Fibroblast of lung (primary cell): Measurements from ENCODE around the gene RAB11FIP3. TPM values are rescaled to one million over a fixed set of nuclear protein-coding genes. Genes with fewer than 3 reads are reported as not detected.

Experiments used
- DNase-seq, 2 donors: peaks; one replicate each; pipeline versions ENCODE4 v3.0.0 to v3.0.0-alpha.2; 2010; ENCODE audit warnings: low read depth in 2 of 2
- H2AFZ ChIP-seq: 2 replicates; pipeline ENCODE4 v1.5.1; 2012; ENCODE audit warnings: low read length, control low read depth, inconsistent platforms
- H3K27ac ChIP-seq: 2 replicates; pipeline ENCODE4 v1.5.1; 2011; ENCODE audit warnings: low read length, control low read depth; ENCODE audit not compliant: insufficient read depth
- H3K27me3 ChIP-seq: 2 replicates; pipeline ENCODE4 v1.5.1; 2011; ENCODE audit warnings: mild to moderate bottlenecking, low read length; ENCODE audit not compliant: control insufficient read depth, insufficient read depth
- H3K36me3 ChIP-seq: 2 replicates; pipeline ENCODE4 v1.5.1; 2011; ENCODE audit warnings: low read length; ENCODE audit not compliant: control insufficient read depth, insufficient read depth
- H3K4me1 ChIP-seq: 2 replicates; pipeline ENCODE4 v1.5.1; 2011; ENCODE audit warnings: low read length; ENCODE audit not compliant: control insufficient read depth, insufficient read depth; ENCODE audit errors: extremely low read depth
- H3K4me2 ChIP-seq: 2 replicates; pipeline ENCODE4 v1.5.1; 2011; ENCODE audit warnings: low read length, control low read depth; ENCODE audit not compliant: insufficient read depth; ENCODE audit errors: extremely low read depth
- H3K4me3 ChIP-seq, 4 experiments: fragments of 200-600 bp in 1 of 4; sonication (generic) in 1 of 4; replicated peaks in 1 of 4; 2 replicates each; pipeline ENCODE4 v1.5.1; 2011 to 2016; ENCODE audit warnings: low read length in 4 of 4, low read depth in 3 of 4, mild to moderate bottlenecking in 3 of 4, control low read depth in 2 of 4, inconsistent platforms in 1 of 4, mixed read lengths in 1 of 4; ENCODE audit not compliant: insufficient read depth in 1 of 4; ENCODE audit errors: control extremely low read depth in 1 of 4
- H3K79me2 ChIP-seq: 2 replicates; pipeline ENCODE4 v1.5.1; 2012; ENCODE audit warnings: mild to moderate bottlenecking, low read length, inconsistent platforms; ENCODE audit not compliant: control insufficient read depth, insufficient read depth
- H3K9ac ChIP-seq: 2 replicates; pipeline ENCODE4 v1.5.1; 2011; ENCODE audit warnings: mild to moderate bottlenecking, low read length, control low read depth; ENCODE audit not compliant: insufficient read depth
- H3K9me3 ChIP-seq: 2 replicates; pipeline ENCODE4 v1.5.1; 2012; ENCODE audit warnings: low read depth, low read length; ENCODE audit not compliant: control insufficient read depth, insufficient read depth
- H4K20me1 ChIP-seq: 2 replicates; pipeline ENCODE4 v1.5.1; 2011; ENCODE audit warnings: low read length; ENCODE audit not compliant: control insufficient read depth, insufficient read depth; ENCODE audit errors: extremely low read depth
- CTCF ChIP-seq, 2 donors: IDR thresholded peaks in 1 of 2; conservative IDR thresholded peaks in 1 of 2; 1 replicate in 1 of 2; 2 replicates in 1 of 2; pipeline ENCODE4 v1.5.1; 2011 to 2012; ENCODE audit warnings: low read length in 2 of 2, control low read depth in 1 of 2, inconsistent platforms in 1 of 2, low read depth in 1 of 2, mild to moderate bottlenecking in 1 of 2
- EZH2 ChIP-seq: IDR thresholded peaks from 2 replicates; pipeline ENCODE4 v1.5.1; 2012; ENCODE audit warnings: low read length, control low read depth, mild to moderate bottlenecking; ENCODE audit errors: missing control alignments
- polyA plus RNA-seq, 2 donors: library from polyadenylated mRNA; depleted of rRNA in 1 of 2; stranded (reverse) in 1 of 2; unstranded in 1 of 2; fragments of >200 nt; gene quantifications; 2 replicates each; pipeline ENCODE4 v1.2.1, GENCODE V29; 2011 to 2012; ENCODE audit warnings: missing spikeins in 1 of 2
- total RNA-seq: library from RNA; depleted of rRNA; stranded (reverse); fragments of >200 nt; gene quantifications from 2 replicates; pipeline ENCODE4 v1.2.1, GENCODE V29; 2014

The RAB11FIP3 gene
- total and polyA plus RNA-seq, 2 donors (not counting 1 experiment from before 2014, with no cell fraction given) = 7.3 to 22.1 TPM

GRCh38 chr16:531494-532125, 106.2 kb downstream of the RAB11FIP3 start:
- H4K20me1 ChIP-seq = no peaks in the 10 kb centered on the region

GRCh38 chr16:533391-534123, 108.1 kb downstream of the RAB11FIP3 start:
- no peak for DNase-seq

More at GRCh38 chr16:531494-532125, 106.2 kb downstream of the RAB11FIP3 start:
- H3K9me3 ChIP-seq = no peaks in the 10 kb centered on the region
- DNase-seq = no peak
- no peak overlapping the region for H3K4me2 ChIP-seq
- H2AFZ ChIP-seq = no peak overlapping the region
- no peak overlapping the region for H3K4me3 ChIP-seq
- H3K4me1 ChIP-seq = no peaks in the 10 kb centered on the region
- H3K9ac ChIP-seq = no peak overlapping the region
- H3K79me2 ChIP-seq = peaks cover 76% of the 10 kb centered on the region
- no peaks in the 10 kb centered on the region for H3K27me3 ChIP-seq
- peaks cover 8% of the 10 kb centered on the region for H3K36me3 ChIP-seq
- no peak for TF ChIP-seq CTCF (conservative IDR thresholded peaks at IDR 0.05 in 1 of 2, IDR thresholded peaks at IDR 0.05 in 1 of 2; ENCODE audit: low read depth in 1 of 2, low read length in 2 of 2)
- TF ChIP-seq EZH2 = no peak
- no peak overlapping the region for H3K27ac ChIP-seq

More at GRCh38 chr16:533391-534123, 108.1 kb downstream of the RAB11FIP3 start:
- peaks cover 85% of the 10 kb centered on the region for H3K79me2 ChIP-seq
- H3K9ac ChIP-seq = no peak overlapping the region
- no peaks in the 10 kb centered on the region for H3K27me3 ChIP-seq
- no peak overlapping the region for H2AFZ ChIP-seq
- no peaks in the 10 kb centered on the region for H3K4me1 ChIP-seq
- H3K4me2 ChIP-seq = no peak overlapping the region
- no peaks in the 10 kb centered on the region for H4K20me1 ChIP-seq
- no peaks in the 10 kb centered on the region for H3K9me3 ChIP-seq
- no peak overlapping the region for H3K27ac ChIP-seq
- H3K36me3 ChIP-seq = peaks cover 19% of the 10 kb centered on the region
- H3K4me3 ChIP-seq = no peak overlapping the region
- no peak for TF ChIP-seq EZH2
- TF ChIP-seq CTCF (conservative IDR thresholded peaks at IDR 0.05 in 1 of 2, IDR thresholded peaks at IDR 0.05 in 1 of 2; ENCODE audit: low read depth in 1 of 2, low read length in 2 of 2) = no peak
